HepG2 (cell line): ENCODE measurements around the gene SYNPR. TPM values are rescaled to one million over a fixed set of nuclear protein-coding genes. Genes with fewer than 3 reads are reported as not detected.

ENCODE experiments used
- ATAC-seq: fragments of 200-7000 bp; cut with Tn5 transposase; 3 replicates; pipeline ENCODE4 v1.9.1; 2020; ENCODE audit warnings: mild to moderate bottlenecking, moderate library complexity
- BruUV-seq: library from RNA; stranded (reverse); fragments of 400-500 nt; replicated peaks from 2 replicates; lab custom pipeline; 2021; lab: Mats Ljungman, UMichigan
- CTCF ChIA-PET: fragments of 300-600 bp; formaldehyde crosslinking; extraction: SDS; loops from one replicate; lab custom pipeline; 2021; ENCODE audit warnings: low total read pairs, inconsistent platforms, low intra/inter-chr PET ratio; lab: Yijun Ruan, JAX
- POLR2A ChIA-PET: fragments of 350-600 bp; sonication (Branson Sonifier 250); formaldehyde crosslinking; loops from one replicate; lab custom pipeline; 2020; ENCODE audit warnings: antibody characterized with exemption, inconsistent platforms; lab: Yijun Ruan, JAX
- DNase-seq: peaks from one replicate; pipeline ENCODE4 v3.0.0-alpha.2; 2015; ENCODE audit warnings: low spot score
- FAIRE-seq: peaks from 3 replicates; lab custom pipeline; 2011; peaks lifted over from hg19 to GRCh38; lab: Jason Lieb, UNC
- H2AFZ ChIP-seq: one replicate; pipeline ENCODE4 v1.6.1; 2011; ENCODE audit warnings: low read length, inconsistent platforms
- H3K27ac ChIP-seq: fragments of 300-600 bp; 3 replicates; pipeline ENCODE4 v1.8.0; 2011; ENCODE audit warnings: mixed run types, mild to moderate bottlenecking, mixed read lengths, low read length, inconsistent platforms; ENCODE audit not compliant: insufficient read depth; ENCODE audit errors: extremely low read length
- H3K27me3 ChIP-seq, 2 experiments: fragments of 200-600 bp in 1 of 2; 2 replicates in 1 of 2; 3 replicates in 1 of 2; pipeline versions ENCODE4 v1.6.0 to v1.8.0; 2011; ENCODE audit warnings: low read length in 2 of 2, mild to moderate bottlenecking in 2 of 2, moderate library complexity in 2 of 2, inconsistent platforms in 1 of 2; ENCODE audit not compliant: insufficient read depth in 2 of 2, control insufficient read depth in 1 of 2
- H3K36me3 ChIP-seq, 2 experiments: fragments of 200-600 bp in 1 of 2; replicated peaks in 1 of 2; 2 replicates in 1 of 2; 3 replicates in 1 of 2; pipeline versions ENCODE4 v1.5.1 to v1.8.0; 2011; ENCODE audit warnings: low read length in 2 of 2, inconsistent platforms in 1 of 2; ENCODE audit not compliant: insufficient read depth in 2 of 2, control insufficient read depth in 1 of 2
- H3K4me1 ChIP-seq: 2 replicates; pipeline ENCODE4 v1.5.1; 2012; ENCODE audit warnings: low read length, inconsistent platforms; ENCODE audit not compliant: insufficient read depth
- H3K4me2 ChIP-seq: 2 replicates; pipeline ENCODE4 v1.6.0; 2011; ENCODE audit warnings: low read depth, low read length, inconsistent platforms
- H3K4me3 ChIP-seq, 3 experiments: fragments of 200-600 bp in 1 of 3; sonication (generic), shearing (Covaris generic) in 1 of 3; replicated peaks in 1 of 3; 2 replicates each; pipeline ENCODE4 v1.5.1; 2011 to 2016; ENCODE audit warnings: low read length in 3 of 3, inconsistent platforms in 2 of 3, low read depth in 2 of 3, mild to moderate bottlenecking in 2 of 3, control low read depth in 1 of 3, mixed read lengths in 1 of 3; ENCODE audit not compliant: insufficient read depth in 1 of 3
- H3K79me2 ChIP-seq: one replicate; pipeline ENCODE4 v1.6.1; 2011; ENCODE audit warnings: low read length, inconsistent platforms; ENCODE audit not compliant: insufficient read depth
- H3K9ac ChIP-seq: 2 replicates; pipeline ENCODE4 v1.6.0; 2011; ENCODE audit warnings: mild to moderate bottlenecking, low read depth, low read length, inconsistent platforms; ENCODE audit not compliant: insufficient read depth
- H3K9me3 ChIP-seq: 2 replicates; pipeline ENCODE4 v1.5.1; 2012; ENCODE audit warnings: mild to moderate bottlenecking, low read length
- H4K20me1 ChIP-seq: 2 replicates; pipeline ENCODE4 v1.6.0; 2011; ENCODE audit warnings: inconsistent platforms, mild to moderate bottlenecking, low read length, moderate library complexity; ENCODE audit not compliant: insufficient read depth
- ATAD3A ChIP-seq: sonication (generic); formaldehyde crosslinking; IDR thresholded peaks from 2 replicates; pipeline ENCODE4 v1.4.0; 2020; ENCODE audit warnings: missing genetic modification reagents
- BRD4 ChIP-seq: sonication (generic); formaldehyde crosslinking; IDR thresholded peaks from 2 replicates; pipeline ENCODE4 v1.4.0; 2020; ENCODE audit warnings: missing genetic modification reagents
- EED ChIP-seq: sonication (generic); formaldehyde crosslinking; IDR thresholded peaks from 2 replicates; pipeline ENCODE4 v1.5.0; 2020; ENCODE audit warnings: mild to moderate bottlenecking, missing genetic modification reagents
- ETS1 ChIP-seq: sonication (generic); formaldehyde crosslinking; IDR thresholded peaks from 2 replicates; pipeline ENCODE4 v1.4.0; 2020; ENCODE audit warnings: missing genetic modification reagents
- FIP1L1 ChIP-seq: fragments of 200-400 bp; formaldehyde crosslinking; IDR thresholded peaks from 2 replicates; pipeline ENCODE4 v1.6.1; 2018; ENCODE audit warnings: low read depth, mild to moderate bottlenecking, low read length, moderate library complexity, borderline replicate concordance; ENCODE audit not compliant: insufficient read depth
- FOXC1 ChIP-seq: sonication (generic); formaldehyde crosslinking; IDR thresholded peaks from 2 replicates; pipeline ENCODE4 v1.8.0; 2022; ENCODE audit warnings: mild to moderate bottlenecking, missing genetic modification reagents, borderline replicate concordance
- JARID2 ChIP-seq: sonication (generic); formaldehyde crosslinking; IDR thresholded peaks from 2 replicates; pipeline ENCODE4 v1.8.1; 2023; ENCODE audit warnings: missing genetic modification reagents, inconsistent platforms; ENCODE audit not compliant: insufficient replicate concordance
- MIER3 ChIP-seq: IDR thresholded peaks from 2 replicates; pipeline ENCODE4 v1.6.1; 2016; ENCODE audit warnings: missing compliant biosample characterization, borderline replicate concordance
- PHF20 ChIP-seq: sonication (generic); formaldehyde crosslinking; IDR thresholded peaks from 2 replicates; pipeline ENCODE4 v1.5.0; 2020; ENCODE audit warnings: mild to moderate bottlenecking, missing genetic modification reagents
- SALL2 ChIP-seq: sonication (generic); formaldehyde crosslinking; IDR thresholded peaks from 2 replicates; pipeline ENCODE4 v1.8.1; 2023; ENCODE audit warnings: mild to moderate bottlenecking, missing genetic modification reagents, inconsistent platforms
- SMYD3 ChIP-seq: sonication (generic); formaldehyde crosslinking; IDR thresholded peaks from 2 replicates; pipeline ENCODE4 v1.8.1; 2023; ENCODE audit warnings: mild to moderate bottlenecking, missing genetic modification reagents
- SUZ12 ChIP-seq: fragments of 150-350 bp; IDR thresholded peaks from 2 replicates; pipeline ENCODE4 v1.6.1; 2014; ENCODE audit warnings: low read depth, low read length
- ZBTB42 ChIP-seq: sonication (generic); formaldehyde crosslinking; IDR thresholded peaks from 2 replicates; pipeline ENCODE4 v1.5.0; 2020; ENCODE audit warnings: mild to moderate bottlenecking, missing genetic modification reagents
- ZBTB49 ChIP-seq: sonication (generic); formaldehyde crosslinking; IDR thresholded peaks from 2 replicates; pipeline ENCODE4 v1.4.0; 2020; ENCODE audit warnings: missing genetic modification reagents, borderline replicate concordance
- ZNF17 ChIP-seq: sonication (generic); formaldehyde crosslinking; IDR thresholded peaks from 2 replicates; pipeline ENCODE4 v1.5.0; 2020; ENCODE audit warnings: mild to moderate bottlenecking, missing genetic modification reagents
- ZNF292 ChIP-seq: sonication (generic); formaldehyde crosslinking; IDR thresholded peaks from 2 replicates; pipeline ENCODE4 v1.8.1; 2022; ENCODE audit warnings: mild to moderate bottlenecking, low read depth, missing genetic modification reagents, borderline replicate concordance
- ZNF326 ChIP-seq: sonication (generic); formaldehyde crosslinking; IDR thresholded peaks from 2 replicates; pipeline ENCODE4 v1.4.0; 2020; ENCODE audit warnings: missing genetic modification reagents, borderline replicate concordance
- ZNF441 ChIP-seq: sonication (generic); formaldehyde crosslinking; IDR thresholded peaks from 2 replicates; pipeline ENCODE4 v1.7.0; 2021; ENCODE audit warnings: missing genetic modification reagents, borderline replicate concordance
- ZNF468 ChIP-seq: sonication (generic); formaldehyde crosslinking; IDR thresholded peaks from 2 replicates; pipeline ENCODE4 v1.8.0; 2022; ENCODE audit warnings: mild to moderate bottlenecking, moderate library complexity, missing genetic modification reagents
- ZNF660 ChIP-seq: sonication (generic); formaldehyde crosslinking; IDR thresholded peaks from 2 replicates; pipeline ENCODE4 v1.5.1; 2020; ENCODE audit warnings: mild to moderate bottlenecking, low read depth, missing genetic modification reagents, borderline replicate concordance
- ZNF781 ChIP-seq: sonication (generic); formaldehyde crosslinking; IDR thresholded peaks from 2 replicates; pipeline ENCODE4 v1.5.1; 2020; ENCODE audit warnings: borderline replicate concordance, mild to moderate bottlenecking, missing genetic modification reagents; ENCODE audit errors: not compliant biosample characterization
- ZNF782 ChIP-seq: sonication (generic); formaldehyde crosslinking; IDR thresholded peaks from 2 replicates; pipeline ENCODE4 v1.4.0; 2020; ENCODE audit warnings: missing genetic modification reagents, mild to moderate bottlenecking, borderline replicate concordance
- whole genome bisulfite sequencing: methylation state at CpG from one replicate; pipeline ENCODE4 v1.1.6; 2017; ENCODE audit warnings: low lambda C conversion rate; 5-methylcytosine and 5-hydroxymethylcytosine counted together
- in situ Hi-C: cut with HindIII; loops from 2 replicates; pipeline ENCODE4 v1.10.0; 2017; ENCODE audit warnings: low pct_unique_long_range_greater_than_20kb; ENCODE audit not compliant: extremely low pct_ligation_motif_present
- intact Hi-C: fragments of 100-400 bp; cut with micrococcal nuclease; formaldehyde crosslinking; loops from one replicate; pipeline ENCODE4 v1.10.0; 2022; ENCODE audit not compliant: unreplicated experiment
- polyA plus RNA-seq, 8 experiments: library from polyadenylated mRNA; depleted of rRNA in 3 of 8; stranded (reverse) in 7 of 8; unstranded in 1 of 8; fragments of >200 nt; fragmentation: Illumina TruSeq in 4 of 8; extraction: Trizol in 4 of 8; gene quantifications; 2 replicates each; pipeline versions ENCODE4 v1.2.1 to v1.2.3, GENCODE V29; 2011 to 2016; ENCODE audit warnings: low read depth in 4 of 8, missing spikeins in 1 of 8, mixed read lengths in 1 of 8; ENCODE audit not compliant: insufficient read depth in 1 of 8
- total RNA-seq, 5 experiments: library from RNA; depleted of rRNA; stranded (reverse); fragments of >200 nt; fragmentation: Illumina TruSeq; extraction: Trizol; gene quantifications; 2 replicates each; pipeline ENCODE4 v1.2.3, GENCODE V29; 2016; ENCODE audit warnings: low read depth in 1 of 5

The SYNPR gene
- total and polyA plus RNA-seq, 2 of the 13 experiments (the other 11 are each of a cell fraction or from before 2014, with no cell fraction given) = 0.04 TPM; not detected in 1

- TF ChIP-seq ZBTB49 (CRISPR knock-in tag) (no peak), ATAD3A (CRISPR knock-in tag) (no peak), ETS1 (CRISPR knock-in tag) (no peak), SALL2 (CRISPR knock-in tag) (no peak), ZNF441 (no peak), ZNF782 (CRISPR knock-in tag) (no peak), PHF20 (CRISPR knock-in tag) (no peak), SUZ12 (no peak)
Observed at GRCh38 chr3:63328365-63328764, 50.3 kb downstream of the SYNPR start (continued).

- intact Hi-C loops (no loop called here), in situ Hi-C loops (loop anchor here (10.0 kb wide), 1 partner anchor 707 kb away; no protein-coding TSS in a partner anchor)
- DNase-seq (no peak), ATAC-seq (no peak), FAIRE-seq (no peak)
- Histone ChIP-seq H3K36me3 (no peaks in the 10 kb centered on the region), H4K20me1 (no peaks in the 10 kb centered on the region), H3K4me3 (no peak overlapping the region), H3K4me1 (no peaks in the 10 kb centered on the region), H2AFZ (no peak overlapping the region), H3K79me2 (no peaks in the 10 kb centered on the region), H3K27me3 (no peaks in the 10 kb centered on the region; a peak in 2 of 5 replicates), H3K4me2 (no peak overlapping the region), H3K9ac (no peak overlapping the region), H3K9me3 (no peaks in the 10 kb centered on the region), H3K27ac (no peak overlapping the region)
- BruUV-seq = no TSS peak
- ChIA-PET POLR2A (no interaction called here), CTCF (no interaction called here)
- WGBS = 4% methylated on average over 3 of the region's 3 CpGs
- no peak for TF ChIP-seq MIER3 (CRISPR knock-in tag)
- TF ChIP-seq JARID2 (CRISPR knock-in tag) = no peak
- no peak for TF ChIP-seq EED (CRISPR knock-in tag)
- no peak for TF ChIP-seq SMYD3 (CRISPR knock-in tag)
- TF ChIP-seq ZNF326 (CRISPR knock-in tag) = no peak
- no peak for TF ChIP-seq FOXC1 (CRISPR knock-in tag)
- no peak for TF ChIP-seq FIP1L1
- TF ChIP-seq ZBTB42 (CRISPR knock-in tag) = no peak
- TF ChIP-seq ZNF468 (CRISPR knock-in tag) = no peak
- no peak for TF ChIP-seq ZNF292 (CRISPR knock-in tag)
- TF ChIP-seq ZNF17 (CRISPR knock-in tag) = no peak
- TF ChIP-seq ZNF660 (CRISPR knock-in tag) = no peak
- TF ChIP-seq ZNF781 = no peak
- TF ChIP-seq BRD4 = no peak
Observed at GRCh38 chr3:63331520-63331919, 53.4 kb downstream of the SYNPR start.
